H54 (cell line): ENCODE results near the gene RBMS3.

Experiments used
- DNase-seq: peaks from one replicate; pipeline ENCODE4 v3.0.0; 2011; ENCODE audit warnings: low spot score, mixed read lengths; ENCODE audit not compliant: insufficient read length
- FAIRE-seq: peaks from 3 replicates; lab custom pipeline; 2011; peaks lifted over from hg19 to GRCh38; lab: Jason Lieb, UNC
- POLR2A ChIP-seq: IDR thresholded peaks from 2 replicates; pipeline ENCODE4 v1.6.1; 2011; ENCODE audit warnings: low read depth, mild to moderate bottlenecking, low read length

RBMS3 gene

DNA sequence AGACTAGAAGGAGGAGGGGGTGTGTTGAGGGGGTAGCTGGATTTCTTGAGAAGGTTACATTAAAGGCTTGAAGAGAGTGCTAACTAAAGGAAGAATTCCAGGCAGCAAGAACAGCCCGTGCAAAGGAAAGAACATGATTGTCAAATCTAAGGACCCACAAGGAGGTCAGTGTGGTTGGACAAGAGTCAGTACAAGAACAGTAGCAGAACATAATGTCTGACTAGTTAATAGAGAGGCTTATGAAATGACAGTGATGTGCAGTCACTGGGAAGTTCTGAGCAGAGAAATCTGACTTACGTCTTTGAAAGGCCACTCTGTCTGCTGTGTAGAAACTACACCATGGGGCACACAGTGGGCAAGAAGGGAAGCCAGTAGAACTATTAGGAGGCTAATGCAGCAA is 19.8 kb upstream of the RBMS3 start:
- FAIRE-seq (no peak), DNase-seq (no peak)
- no peak for TF ChIP-seq POLR2A

DNA sequence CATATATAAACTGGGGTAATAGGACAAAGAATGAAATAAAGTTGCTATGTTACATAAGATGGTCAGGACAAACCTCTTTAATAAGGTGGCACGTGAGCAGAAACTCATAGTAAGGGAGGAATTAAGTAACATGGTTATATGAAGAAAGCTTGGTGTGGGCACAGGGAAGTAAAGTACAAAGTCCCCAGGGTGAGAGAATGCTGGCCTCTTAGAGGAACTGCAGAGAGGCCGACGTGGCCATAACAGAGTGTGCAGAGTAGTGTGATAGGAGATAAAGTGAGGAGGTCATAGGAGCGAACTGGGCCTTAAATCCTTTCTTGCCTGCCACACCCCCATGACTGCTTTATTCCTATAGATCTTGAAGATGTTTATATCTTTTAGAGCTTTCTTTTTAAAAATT is 17.4 kb upstream of the RBMS3 start:
- FAIRE-seq = no peak
- DNase-seq = no peak
- no peak for TF ChIP-seq POLR2A

DNA sequence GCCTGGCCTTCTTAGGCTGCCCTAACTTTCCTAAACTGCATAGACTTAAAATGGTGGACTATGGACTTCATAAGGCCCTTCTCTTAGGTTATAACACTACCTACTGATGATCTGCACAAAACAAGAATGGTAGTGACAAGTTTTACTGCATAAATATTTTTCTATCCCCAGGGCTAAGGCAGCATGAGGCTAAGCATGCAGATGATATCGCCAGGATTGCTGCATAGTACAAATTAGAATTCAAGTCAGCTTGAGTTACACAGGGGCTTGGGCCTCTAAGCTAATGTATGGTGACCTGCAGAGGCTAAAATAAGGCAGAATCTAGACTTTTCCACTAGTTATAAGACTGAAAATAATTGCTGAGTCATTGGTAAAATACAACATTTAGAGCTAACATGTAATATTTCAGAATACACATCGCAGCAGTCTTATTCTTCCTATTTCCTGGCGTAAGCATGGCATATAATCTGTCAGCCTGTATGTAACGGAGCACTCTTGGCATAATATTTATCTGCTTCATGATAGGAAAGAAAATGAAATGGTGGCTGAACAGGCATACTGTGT is 15.3 kb upstream of the RBMS3 start:
- no peak for DNase-seq
- peak; percentile 23 for FAIRE-seq

DNA sequence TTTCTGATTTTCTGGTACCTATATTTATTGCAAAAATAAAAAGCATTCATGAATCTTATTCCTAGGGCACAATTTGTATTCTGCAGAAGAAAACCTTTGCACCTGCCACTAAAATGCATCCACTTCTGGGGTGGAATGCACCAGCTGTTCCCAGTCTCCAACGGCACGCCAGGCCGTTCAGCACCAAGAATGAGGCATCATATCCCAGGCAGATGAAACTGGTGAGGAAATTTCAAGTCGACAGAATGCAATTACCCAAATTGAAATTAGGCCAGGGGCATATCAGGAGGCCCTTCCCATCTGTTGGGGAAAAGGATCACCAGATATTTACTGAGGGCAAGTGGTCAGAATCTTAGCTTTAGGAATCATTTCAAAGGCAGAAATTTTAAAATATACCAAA is 13.6 kb upstream of the RBMS3 start:
- FAIRE-seq (no peak), DNase-seq (no peak)
- no peak for TF ChIP-seq POLR2A

More for the DNA sequence above, 15.3 kb upstream of the RBMS3 start:
- TF ChIP-seq POLR2A = no peak

DNA sequence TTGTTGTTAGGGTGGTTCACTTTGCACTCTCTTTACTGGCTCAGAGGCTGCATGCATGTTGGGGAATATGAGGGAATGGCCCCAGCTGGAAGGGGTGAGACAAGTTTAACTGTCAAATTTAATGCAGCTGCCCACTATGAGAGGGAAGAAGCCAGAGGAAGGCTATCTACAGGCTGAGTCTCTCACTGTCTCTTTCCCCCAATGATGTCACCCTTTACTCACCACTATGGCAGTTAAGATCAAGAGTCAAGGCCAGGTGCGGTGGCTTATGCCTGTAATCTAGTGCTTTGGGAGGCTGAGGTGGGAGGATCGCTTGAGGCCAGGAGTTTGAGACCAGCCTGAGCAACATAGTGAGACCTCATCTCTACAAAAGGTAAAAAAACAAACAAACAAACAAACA is 12.2 kb upstream of the RBMS3 start:
- no peak for TF ChIP-seq POLR2A
- FAIRE-seq (peak; percentile 91), DNase-seq (no peak)

DNA sequence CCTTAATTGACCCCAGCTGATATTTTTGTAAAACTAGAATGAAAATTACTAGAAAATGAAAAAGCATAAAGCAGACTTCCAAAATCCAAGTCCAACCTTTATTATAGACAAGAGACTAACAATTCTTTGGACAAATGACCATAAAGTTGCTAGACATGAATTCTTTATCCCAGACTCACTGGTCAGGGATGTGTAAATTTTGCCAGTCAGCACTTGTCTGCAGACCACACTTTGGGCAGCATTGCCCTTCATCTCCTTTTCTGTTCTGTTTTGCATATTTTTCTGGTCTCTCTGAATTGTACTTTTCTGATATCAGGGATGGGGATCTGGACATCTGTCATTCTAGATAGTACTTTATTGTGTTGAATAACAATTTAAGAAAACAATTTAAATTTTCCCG is 10.1 kb upstream of the RBMS3 start:
- TF ChIP-seq POLR2A = no peak
- DNase-seq (no peak), FAIRE-seq (no peak)

DNA sequence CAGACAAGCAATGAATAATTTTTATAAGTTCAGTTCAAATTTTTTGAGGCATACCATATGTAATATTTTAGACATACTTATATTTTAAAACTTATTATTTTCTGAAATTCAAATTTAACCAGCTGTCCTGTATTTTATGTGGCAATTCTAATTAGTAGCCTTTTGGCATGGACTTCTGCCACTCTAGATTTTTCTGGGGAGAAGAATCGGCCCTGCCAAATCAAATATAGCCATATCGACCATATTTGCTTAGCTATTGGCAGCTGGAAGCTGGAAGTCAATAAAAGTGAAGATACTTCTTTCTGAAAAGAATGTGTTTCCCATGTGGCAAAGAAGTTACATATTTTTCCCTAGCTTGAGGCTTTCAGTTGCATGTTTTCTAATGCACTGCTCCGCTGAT is 9.4 kb upstream of the RBMS3 start:
- no peak for DNase-seq
- no peak for FAIRE-seq
- TF ChIP-seq POLR2A = no peak

DNA sequence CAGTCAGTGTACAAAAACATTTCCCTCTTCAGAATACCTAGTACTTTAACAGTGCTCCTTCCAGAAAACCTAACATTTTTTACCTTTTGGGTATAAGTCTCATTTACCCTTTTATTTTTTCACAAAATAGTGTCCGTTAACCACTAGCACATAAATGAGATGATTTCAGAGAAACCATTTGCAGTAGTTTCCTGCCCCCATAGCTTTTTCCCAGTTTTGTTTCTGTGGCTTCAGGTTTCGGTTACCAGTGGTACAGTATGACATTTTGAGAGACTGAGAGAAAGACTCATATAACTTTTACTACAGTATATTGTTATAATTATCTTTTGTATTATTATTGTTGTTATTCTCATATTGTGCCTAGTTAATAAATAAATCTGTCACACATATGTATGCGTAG is 6.2 kb upstream of the RBMS3 start:
- no peak for TF ChIP-seq POLR2A
- no peak for FAIRE-seq
- DNase-seq = no peak

DNA sequence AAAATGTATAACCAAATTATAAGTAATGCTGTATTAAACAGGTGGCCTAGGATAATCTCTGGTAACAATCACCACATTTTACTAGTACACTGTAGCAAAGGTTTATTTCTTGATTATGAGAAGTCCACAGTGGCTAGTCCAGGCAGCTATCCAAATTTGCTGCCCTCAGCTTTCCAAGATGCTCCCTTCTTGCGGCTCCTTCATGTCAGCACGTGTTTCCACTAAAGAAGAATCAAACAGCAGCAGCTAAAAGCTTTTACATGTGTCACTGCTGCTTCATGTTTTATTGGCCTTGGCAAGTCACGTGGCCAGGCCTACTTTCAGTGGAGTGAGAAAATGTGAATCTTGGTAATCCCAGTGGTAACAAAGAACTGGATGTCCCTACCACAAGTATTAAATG is 5.6 kb upstream of the RBMS3 start:
- no peak for FAIRE-seq
- no peak for TF ChIP-seq POLR2A
- DNase-seq = no peak

DNA sequence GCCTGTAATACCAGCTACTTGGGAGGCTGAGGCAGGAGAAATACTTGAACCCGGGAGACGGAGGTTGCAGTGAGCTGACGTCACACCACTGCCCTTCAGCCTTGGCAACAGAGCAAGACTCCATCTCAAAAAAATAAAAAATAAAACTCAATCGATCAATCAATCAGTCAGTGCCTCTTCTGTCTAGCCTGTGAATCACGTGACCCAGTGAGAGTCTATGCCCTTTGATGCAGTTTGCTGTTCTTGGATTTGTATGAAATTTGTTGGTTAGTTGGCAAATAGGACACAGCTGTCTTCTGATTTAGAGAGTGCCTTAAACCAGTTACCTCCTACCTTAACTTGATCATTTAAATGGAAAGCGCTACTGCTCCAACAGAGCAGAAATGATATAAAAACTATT is 3.6 kb upstream of the RBMS3 start:
- TF ChIP-seq POLR2A = no peak
- FAIRE-seq = no peak

DNA sequence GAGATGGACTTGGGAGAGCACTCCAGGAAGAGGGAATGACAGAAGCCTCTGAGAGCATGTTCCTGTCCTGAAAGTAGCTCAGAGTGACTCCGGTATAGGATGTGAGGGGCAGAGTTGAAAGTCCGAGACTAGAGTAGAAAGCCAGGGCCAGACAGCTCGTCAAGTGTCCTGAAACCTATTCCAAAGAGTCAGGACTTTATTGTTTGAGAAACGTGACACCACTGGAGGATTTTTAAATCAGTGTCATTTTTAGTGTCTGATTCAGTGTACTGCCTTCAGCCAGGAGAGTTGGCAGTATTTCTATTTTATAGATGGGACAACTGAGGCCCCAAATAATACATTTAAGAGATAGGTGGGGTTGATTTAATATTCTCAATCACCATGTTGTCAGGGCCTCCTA is 1.6 kb upstream of the RBMS3 start:
- FAIRE-seq (peak; percentile 53), DNase-seq (no peak)
- TF ChIP-seq POLR2A = no peak

More for the DNA sequence above, 3.6 kb upstream of the RBMS3 start:
- DNase-seq = no peak

DNA sequence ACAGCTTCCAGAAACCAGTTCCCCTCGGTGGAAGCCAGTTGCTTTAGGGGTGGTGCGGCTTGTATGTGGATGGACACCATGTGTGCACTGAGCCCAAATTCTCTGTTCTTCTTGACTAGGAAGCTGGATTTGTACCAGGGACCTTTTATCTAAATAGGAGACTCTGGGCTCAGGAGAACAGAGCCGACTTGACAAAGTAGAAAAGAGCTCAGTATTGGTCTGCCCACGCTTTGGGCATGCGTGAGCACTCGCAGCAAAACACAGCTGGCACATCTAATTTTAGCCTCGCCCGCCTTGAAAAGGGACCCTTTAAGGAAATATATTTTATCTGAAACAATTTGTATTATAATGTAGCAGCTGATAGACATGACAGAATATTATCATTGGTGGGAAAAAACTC is 1.1 kb upstream of the RBMS3 start:
- FAIRE-seq = no peak

DNA sequence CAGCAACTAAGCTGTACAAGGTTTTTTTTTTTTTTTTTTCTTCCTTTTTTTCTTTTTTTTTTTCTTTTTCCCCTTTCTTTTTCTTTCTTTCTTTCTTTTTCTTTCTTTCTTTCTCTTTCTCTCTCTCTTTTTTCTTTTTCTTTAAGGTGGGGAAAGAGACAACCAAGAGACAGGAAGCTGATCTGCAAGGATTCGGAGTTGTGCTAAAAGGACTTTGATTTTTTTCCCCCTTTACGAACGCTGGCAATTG is 148 bp downstream of the RBMS3 start:
- DNase-seq (no peak), FAIRE-seq (no peak)
- no peak for TF ChIP-seq POLR2A

More for the DNA sequence above, 1.1 kb upstream of the RBMS3 start:
- DNase-seq = no peak
- no peak for TF ChIP-seq POLR2A

DNA sequence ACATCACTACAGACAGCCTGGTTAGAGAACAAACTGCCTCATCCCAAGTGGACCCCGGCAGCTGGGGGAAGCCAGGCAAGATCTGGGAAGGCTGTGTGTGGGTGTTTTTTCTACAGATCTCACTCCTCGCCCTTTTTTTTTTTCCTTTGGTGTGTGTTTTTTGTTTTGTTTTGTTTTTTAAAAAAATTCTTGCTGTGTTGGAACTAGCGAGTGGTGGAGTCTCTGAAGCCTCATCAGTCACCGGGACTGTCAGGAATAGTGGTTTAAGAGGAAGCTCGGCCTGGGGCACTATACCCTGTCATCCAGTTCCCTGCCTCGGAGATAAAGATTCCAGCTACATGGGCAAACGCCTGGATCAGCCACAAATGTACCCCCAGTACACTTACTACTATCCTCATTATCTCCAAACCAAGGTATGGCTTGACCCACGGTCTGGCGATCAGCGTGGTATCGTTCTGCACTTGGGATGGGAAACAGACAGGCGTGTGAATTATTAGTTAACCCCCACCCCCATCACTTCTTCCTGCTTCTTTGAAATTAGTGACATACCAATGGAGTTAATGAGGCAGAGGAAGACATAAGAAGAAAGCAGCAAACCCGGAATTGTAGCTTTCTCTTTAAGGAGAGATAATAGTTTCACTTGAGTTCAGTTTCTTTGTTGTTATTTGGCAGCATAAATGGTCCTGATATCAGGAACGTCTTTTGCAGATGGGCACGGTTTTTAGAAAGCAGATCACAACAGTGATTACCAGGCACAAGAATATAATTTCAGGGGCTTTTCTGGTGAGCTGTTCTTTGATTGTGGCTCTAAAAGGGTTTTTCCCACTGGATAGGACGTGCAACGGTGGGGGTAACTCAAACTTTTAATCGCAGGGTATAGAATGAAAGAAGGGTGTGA is 722 bp downstream of the RBMS3 start:
- no peak for TF ChIP-seq POLR2A
- no peak for DNase-seq
- peak; percentile 67 for FAIRE-seq
